Aorta (tissue), 5 donors: Measurements from ENCODE around the gene AWAT1. TPM values are rescaled to one million over a fixed set of nuclear protein-coding genes. Genes with fewer than 3 reads are reported as not detected.

ENCODE experiments used
- ATAC-seq: fragments of 200-7000 bp; cut with Tn5 transposase; one replicate; pipeline ENCODE4 v1.9.1; 2022; ENCODE audit warnings: moderate library complexity; ENCODE audit not compliant: low FRiP score
- DNase-seq, 2 donors: peaks; one replicate each; pipeline ENCODE4 v3.0.0-alpha.2; 2020
- H3K27ac ChIP-seq, 2 donors: one replicate each; pipeline ENCODE4 v1.5.1; 2013; ENCODE audit warnings: low read length in 2 of 2, mild to moderate bottlenecking in 2 of 2, moderate library complexity in 2 of 2, control low read depth in 1 of 2, inconsistent platforms in 1 of 2, low read depth in 1 of 2
- H3K27me3 ChIP-seq, 2 donors: one replicate each; pipeline ENCODE4 v1.6.1; 2013; ENCODE audit warnings: control low read depth in 1 of 2, low read length in 1 of 2, mild to moderate bottlenecking in 1 of 2, moderate library complexity in 1 of 2; ENCODE audit not compliant: insufficient read depth in 2 of 2, control insufficient read depth in 1 of 2
- H3K36me3 ChIP-seq, 2 donors: one replicate each; pipeline ENCODE4 v1.6.1; 2013; ENCODE audit warnings: control low read depth in 1 of 2, low read length in 1 of 2, mild to moderate bottlenecking in 1 of 2; ENCODE audit not compliant: insufficient read depth in 2 of 2, control insufficient read depth in 1 of 2
- H3K4me1 ChIP-seq, 2 donors: one replicate each; pipeline ENCODE4 v1.6.1; 2013; ENCODE audit warnings: low read length in 2 of 2, control low read depth in 1 of 2, mild to moderate bottlenecking in 1 of 2, moderate library complexity in 1 of 2; ENCODE audit not compliant: insufficient read depth in 2 of 2, control insufficient read depth in 1 of 2
- H3K4me3 ChIP-seq, 2 donors: one replicate each; pipeline ENCODE4 v1.5.1; 2013; ENCODE audit warnings: low read length in 2 of 2, control low read depth in 1 of 2, mild to moderate bottlenecking in 1 of 2
- H3K9me3 ChIP-seq: one replicate; pipeline ENCODE4 v1.6.1; 2013; ENCODE audit warnings: mild to moderate bottlenecking, low read length; ENCODE audit not compliant: control insufficient read depth
- WGBS, 2 donors: extraction: QIAGEN DNeasy Blood & Tissue Kit; methylation state at CpG; one replicate each; pipeline ENCODE4 v1.1.7; 2013; 5-methylcytosine and 5-hydroxymethylcytosine counted together
- intact Hi-C, 2 donors: fragments of 100-400 bp; cut with DNase I; formaldehyde crosslinking; loops; one replicate each; pipeline versions ENCODE4 v1.14.2 to v1.15.0; 2022
- polyA plus RNA-seq, 2 donors: library from polyadenylated mRNA; stranded (reverse); fragments of 200-250 nt; gene quantifications; one replicate each; pipeline ENCODE4 v1.2.3, GENCODE V29; 2013
- total RNA-seq, 2 donors: library from RNA; stranded (reverse); fragmentation: NEBNext Ultra II Directional; extraction: Animal tissue kit (Norgen Biotek cat#: 25700); gene quantifications; one replicate each; pipeline ENCODE4 v1.2.1, GENCODE V29; 2021
- donor health status: healthy with polysubstance abuse.
- donor health status: Bipolar disorder and iron deficiency.
- donor health status: DM: no; HTN: no; CAD: no.
- donor health status: DM: no; HTN: no; CAD: no.
- donor health status: DM: yes; HTN: yes; CAD: no.

The AWAT1 gene
- total and polyA plus RNA-seq, 4 donors, result not detected

DNA sequence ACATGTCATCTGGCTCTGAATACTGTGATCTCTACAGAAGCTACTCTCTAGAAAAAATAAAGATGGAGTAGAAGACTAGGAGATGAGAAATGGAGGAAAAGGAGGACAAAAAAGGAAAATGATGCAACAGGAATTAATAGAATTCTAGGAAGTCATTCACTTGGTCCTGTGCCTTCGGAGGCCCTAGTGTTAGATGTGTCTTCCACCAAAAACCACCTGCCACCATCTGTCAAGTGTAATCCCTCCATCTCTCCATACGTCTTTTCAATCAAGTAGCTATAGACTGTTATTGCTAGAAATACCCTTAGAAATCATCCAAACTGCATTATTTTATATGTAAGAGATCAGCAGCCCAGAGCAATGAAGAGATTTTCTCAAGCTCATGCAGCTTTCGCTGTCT, 44.6 kb downstream of the AWAT1 start:
- Histone ChIP-seq H3K27ac (no peak overlapping the region), H3K9me3 (no peaks in the 10 kb centered on the region), H3K4me1 (no peaks in the 10 kb centered on the region), H3K36me3 (no peaks in the 10 kb centered on the region), H3K4me3 (no peak overlapping the region), H3K27me3 (no peaks in the 10 kb centered on the region)
- no peak for ATAC-seq
- no peak for DNase-seq
- WGBS, 2 donors, result 83 to 95% methylated on average over 3 of the region's 3 CpGs
- intact Hi-C loops, result no loop called here

DNA sequence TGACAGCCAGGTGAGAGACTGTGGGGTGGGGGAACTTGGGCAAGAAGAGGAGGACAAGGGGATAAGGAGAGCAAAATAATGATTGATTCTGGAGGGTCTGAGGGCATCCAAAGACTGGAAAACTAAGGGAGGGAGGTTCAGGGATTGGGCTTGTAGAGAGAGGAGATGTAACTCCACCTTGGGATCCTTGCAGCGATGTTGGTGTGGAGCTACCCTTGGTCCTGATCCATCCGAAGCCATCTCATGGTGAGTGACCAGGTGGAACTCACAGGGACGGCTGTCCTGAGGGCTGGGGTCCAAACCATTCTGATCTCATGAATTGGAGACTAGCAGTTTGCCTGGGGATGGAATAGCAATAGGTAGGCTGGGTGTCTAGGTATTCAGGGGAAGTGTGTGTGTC, 46.1 kb downstream of the AWAT1 start:
- Histone ChIP-seq H3K27me3 (no peaks in the 10 kb centered on the region), H3K27ac (no peak overlapping the region), H3K4me3 (no peak overlapping the region), H3K36me3 (no peaks in the 10 kb centered on the region), H3K4me1 (no peaks in the 10 kb centered on the region), H3K9me3 (no peaks in the 10 kb centered on the region)
- DNase-seq, result no peak
- intact Hi-C loops, result no loop called here
- ATAC-seq, result no peak
- WGBS, 2 donors, result 62 to 84% methylated on average over 3 of the region's 3 CpGs

DNA sequence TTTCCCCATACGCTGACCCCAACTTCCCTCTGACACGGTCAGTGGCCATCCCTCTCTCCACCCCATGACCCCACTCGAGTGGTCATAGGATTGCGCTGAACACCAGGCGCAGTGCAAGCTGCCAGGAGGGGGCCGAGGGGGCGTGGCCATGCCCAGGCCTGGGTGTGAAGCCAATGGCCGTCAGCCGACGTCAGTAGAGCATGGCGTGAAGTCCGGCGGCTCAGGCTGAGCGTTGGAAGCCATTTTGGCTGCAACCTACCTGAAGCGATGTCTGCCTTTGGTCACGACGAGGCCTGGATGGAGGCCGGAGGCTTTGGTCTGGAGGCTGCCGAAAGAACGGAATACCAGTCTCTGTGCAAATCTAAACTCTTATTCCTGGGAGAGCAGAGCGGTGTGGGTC, 47.5 kb downstream of the AWAT1 start, which contains the start of gene RAB41:
Gene RAB41 (plus strand): TSS at position 222 of the 400 bp plus-strand sequence. CDS start 46 bp downstream, at position 268.
- ATAC-seq (no peak), DNase-seq (peak in 1 of 2 donors; percentile 58)
- Histone ChIP-seq H3K4me3 (no peak within 1 kb of the TSS), H3K9me3 (no peaks in the 10 kb centered on the region), H3K4me1 (no peaks in the 10 kb centered on the region), H3K36me3 (no peaks in the 10 kb centered on the region), H3K27me3 (no peaks in the 10 kb centered on the region), H3K27ac (no peak within 1 kb of the TSS)
- intact Hi-C loops, result no loop called here
- 91% methylated on average over 21 of the region's 21 CpGs for WGBS, 2 donors

DNA sequence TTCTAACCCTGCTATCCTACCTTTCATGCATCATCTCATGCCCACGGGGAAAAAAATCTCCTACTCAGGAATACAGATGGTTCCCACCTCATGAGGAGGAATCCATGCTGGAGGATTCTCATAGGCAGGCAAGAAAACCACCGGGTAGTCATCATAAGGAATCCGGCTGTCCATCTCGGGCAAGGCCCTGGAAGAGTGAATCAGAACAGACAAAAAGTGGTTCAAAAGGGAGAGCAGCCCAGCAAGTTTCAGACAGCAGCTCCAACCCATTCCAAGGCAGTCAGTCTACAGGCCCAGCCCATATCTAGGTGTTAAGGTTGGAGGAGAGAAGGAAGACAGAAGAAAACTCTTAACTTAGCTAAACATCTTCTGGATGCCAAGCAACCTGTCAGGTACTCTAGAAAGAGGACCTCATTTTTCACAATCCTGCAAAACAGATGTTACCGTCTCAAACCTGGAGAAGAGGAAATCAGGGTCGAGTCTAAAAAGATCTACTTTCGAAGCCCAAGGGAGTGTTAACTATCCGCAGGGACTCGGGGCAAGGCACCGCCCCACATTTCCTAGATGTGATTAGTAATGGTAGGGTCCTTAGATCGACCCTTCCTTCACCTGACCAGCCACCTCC, 54.8 kb downstream of the AWAT1 start:
- intact Hi-C loops, result loop anchor here in 1 of 2 donors (5.0 kb wide), 1 partner anchor 143 kb away; no protein-coding TSS in a partner anchor
- 28 to 57% methylated on average over 11 of the region's 11 CpGs for WGBS, 2 donors
- peak overlapping the region in 1 of 2 donors; percentile 75 for H3K27ac ChIP-seq
- H3K27me3 ChIP-seq, result no peaks in the 10 kb centered on the region
- peak overlapping the region; percentile 20 to 43 for H3K4me3 ChIP-seq
- ATAC-seq (no peak), DNase-seq (no peak)
- no peaks in the 10 kb centered on the region for H3K9me3 ChIP-seq
- H3K36me3 ChIP-seq, result no peaks in the 10 kb centered on the region
- no peaks in the 10 kb centered on the region for H3K4me1 ChIP-seq

Other genes starting within 250 kb of the AWAT1 start
- gene AWAT2, start 184.7 kb upstream of the AWAT1 start, total RNA-seq, result not detected
- gene AWAT2, start 184.7 kb upstream of the AWAT1 start, polyA plus RNA-seq, result not detected
- not detected for gene OTUD6A, start 172.2 kb upstream of the AWAT1 start, total RNA-seq
- not detected for gene OTUD6A, start 172.2 kb upstream of the AWAT1 start, polyA plus RNA-seq
- gene IGBP1, start 101.2 kb upstream of the AWAT1 start, total RNA-seq, result 10 to 100 TPM; 34.4 to 45.9 TPM
- gene IGBP1, start 101.2 kb upstream of the AWAT1 start, polyA plus RNA-seq, result 10 to 100 TPM; 59.1 to 78.1 TPM
- gene DGAT2L6, start 57.2 kb upstream of the AWAT1 start, total RNA-seq, result not detected
- not detected for gene DGAT2L6, start 57.2 kb upstream of the AWAT1 start, polyA plus RNA-seq
- 1 to 10 TPM in 1 of 2 donors, under 1 TPM in 1; 0.91 to 1.2 TPM for gene P2RY4, start 25.5 kb downstream of the AWAT1 start, total RNA-seq
- not detected for gene P2RY4, start 25.5 kb downstream of the AWAT1 start, polyA plus RNA-seq
- gene ARR3, start 33.7 kb downstream of the AWAT1 start, total RNA-seq, result not detected
- gene ARR3, start 33.7 kb downstream of the AWAT1 start, polyA plus RNA-seq, result not detected
- not detected for gene RAB41, start 47.5 kb downstream of the AWAT1 start, total RNA-seq
- not detected for gene RAB41, start 47.5 kb downstream of the AWAT1 start, polyA plus RNA-seq
- gene PDZD11, start 55.3 kb downstream of the AWAT1 start, total RNA-seq, result 10 to 100 TPM; 18.7 to 27.1 TPM
- 10 to 100 TPM; 57.8 to 67.1 TPM for gene PDZD11, start 55.3 kb downstream of the AWAT1 start, polyA plus RNA-seq
- gene KIF4A, start 55.4 kb downstream of the AWAT1 start, total RNA-seq, result under 1 TPM; 0.36 to 0.66 TPM
- under 1 TPM; 0.38 to 0.41 TPM for gene KIF4A, start 55.4 kb downstream of the AWAT1 start, polyA plus RNA-seq
- gene GDPD2, start 188.7 kb downstream of the AWAT1 start, total RNA-seq, result not detected
- 1 to 10 TPM in 1 of 2 donors, not detected in 1; 1.0 TPM for gene GDPD2, start 188.7 kb downstream of the AWAT1 start, polyA plus RNA-seq
- 10 to 100 TPM; 22.4 to 22.8 TPM for gene DLG3, start 210.2 kb downstream of the AWAT1 start, total RNA-seq
- 10 to 100 TPM; 16.1 to 17.2 TPM for gene DLG3, start 210.2 kb downstream of the AWAT1 start, polyA plus RNA-seq